Activated naive CD8-positive, alpha-beta T cell treated with anti-CD3 and anti-CD28 coated beads, Interleukin-2, amount 10 ng/mL, durations not matched to agents 7 days and 5 days (primary cell): ENCODE measurements around the gene SBNO2. TPM values are rescaled to one million over a fixed set of nuclear protein-coding genes. Genes with fewer than 3 reads are reported as not detected.

Experiments used
- ATAC-seq: fragments of 150-1000 bp; cut with Tn5 transposase; one replicate; pipeline ENCODE4 v1.10.0; 2021; ENCODE audit warnings: low read depth, moderate library complexity
- POLR2A ChIA-PET: fragments of 350-600 bp; sonication (Branson Sonifier 250); formaldehyde crosslinking; loops from one replicate; lab custom pipeline; 2021; ENCODE audit warnings: antibody characterized with exemption; lab: Charles Lee
- DNase-seq: peaks from one replicate; pipeline ENCODE4 v3.0.0; 2021
- H3K27ac Mint-ChIP-seq: one replicate; pipeline ENCODE4 v1.8.0; 2022; ENCODE audit warnings: mild to moderate bottlenecking, mixed read lengths
- H3K27me3 Mint-ChIP-seq: one replicate; pipeline ENCODE4 v1.8.0; 2022; ENCODE audit warnings: mild to moderate bottlenecking, moderate library complexity, mixed read lengths
- H3K36me3 Mint-ChIP-seq: one replicate; pipeline ENCODE4 v1.8.0; 2021; ENCODE audit warnings: mild to moderate bottlenecking, mixed read lengths
- H3K4me1 Mint-ChIP-seq: one replicate; pipeline ENCODE4 v1.8.0; 2021; ENCODE audit warnings: mixed read lengths
- H3K4me3 Mint-ChIP-seq: one replicate; pipeline ENCODE4 v1.8.0; 2022; ENCODE audit warnings: mild to moderate bottlenecking, moderate library complexity, mixed read lengths
- H3K9me3 Mint-ChIP-seq: one replicate; pipeline ENCODE4 v1.8.0; 2021; ENCODE audit warnings: mixed read lengths
- total RNA-seq, 2 experiments: library from RNA; stranded (reverse); gene quantifications; one replicate each; pipeline ENCODE4 v1.2.3, GENCODE V29; 2021

SBNO2 gene
- total RNA-seq, 2 experiments from 2014 or later, result 77.7 to 90.6 TPM

DNA sequence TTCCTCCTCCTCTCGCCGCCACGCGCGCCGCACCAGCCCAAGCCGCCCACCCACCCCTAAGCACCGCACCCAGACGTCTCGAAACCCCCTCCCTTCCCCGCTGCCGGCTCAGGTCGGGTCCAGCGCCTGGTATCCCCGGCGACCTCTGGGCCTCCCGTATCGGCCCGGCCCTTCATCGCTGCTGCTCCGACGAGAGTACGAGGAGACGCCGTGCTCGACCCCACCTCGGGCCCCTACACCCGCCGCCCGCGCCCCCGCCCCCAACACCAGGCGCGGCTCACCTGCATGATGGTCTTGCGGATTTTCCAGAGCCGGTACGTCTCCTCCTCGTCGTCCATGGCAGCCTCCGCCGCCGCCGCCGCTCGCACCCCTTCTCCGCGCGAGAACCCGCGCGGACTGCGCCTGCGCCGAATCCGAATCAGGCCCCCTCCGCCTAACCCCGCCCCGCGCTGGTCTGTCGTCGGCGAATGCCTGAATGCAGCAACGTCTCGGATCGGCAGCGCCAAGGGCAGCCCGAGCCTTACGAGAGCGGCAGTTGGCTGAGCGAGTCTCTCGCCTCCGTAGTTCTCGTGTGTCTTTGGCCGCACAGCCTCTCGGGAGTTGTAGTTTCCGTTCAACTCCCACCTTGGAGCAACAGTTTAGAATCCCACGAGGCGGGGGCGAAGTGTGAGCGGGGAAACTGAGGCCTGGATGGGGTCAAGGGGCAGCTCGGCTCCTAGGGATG is 78.9 kb downstream of the SBNO2 start, which contains the start of gene POLR2E:
Gene POLR2E (minus strand): TSS at position 398 of the 724 bp plus-strand sequence. CDS start 60 bp downstream, at position 338.
- peaks cover 17% of the 10 kb centered on the region for H3K36me3 Mint-ChIP-seq
- peak; percentile 89 for ATAC-seq
- DNase-seq, result peak; percentile 99
- peak within 1 kb of the TSS; percentile 86 for H3K4me3 Mint-ChIP-seq
- H3K9me3 Mint-ChIP-seq, result peaks cover 3% of the 10 kb centered on the region
- H3K4me1 Mint-ChIP-seq, result peaks cover 35% of the 10 kb centered on the region
- peak within 1 kb of the TSS; percentile 95 for H3K27ac Mint-ChIP-seq
- no peaks in the 10 kb centered on the region for H3K27me3 Mint-ChIP-seq
- POLR2A ChIA-PET, result interaction anchor here (1.0 to 2.5 kb wide), 8 partner anchors 13 to 179 kb away, joined by 3 to 12 read pairs (median 4); partner anchors contain the start of genes ARHGAP45, CIRBP and CNN2

DNA sequence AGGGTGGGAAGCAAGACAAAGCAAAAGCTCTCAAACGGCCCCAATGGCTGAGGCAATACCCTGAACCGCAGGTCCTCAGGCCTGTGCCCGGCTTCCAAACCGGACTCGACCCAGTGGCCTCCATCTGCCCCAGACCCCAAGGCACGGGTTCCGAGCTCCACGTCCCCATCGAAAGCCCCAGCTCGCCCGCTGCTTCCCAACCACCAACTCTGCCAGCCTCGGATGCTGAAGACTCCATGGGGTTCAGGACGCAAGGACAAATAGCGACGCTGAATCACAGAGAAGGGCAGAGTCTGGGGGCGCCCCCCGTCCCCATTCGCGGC is 79.5 kb downstream of the SBNO2 start:
- Mint-ChIP-seq H3K36me3 (peaks cover 15% of the 10 kb centered on the region), H3K9me3 (no peaks in the 10 kb centered on the region), H3K27ac (peak overlapping the region; percentile 95), H3K4me3 (peak overlapping the region; percentile 86), H3K27me3 (no peaks in the 10 kb centered on the region), H3K4me1 (peaks cover 35% of the 10 kb centered on the region)
- DNase-seq (no peak), ATAC-seq (no peak)
- POLR2A ChIA-PET, result interaction anchor here (1.2 to 2.5 kb wide), 7 partner anchors 12 to 179 kb away, joined by 3 to 12 read pairs (median 7); partner anchors contain the start of genes ARHGAP45 and CNN2

DNA sequence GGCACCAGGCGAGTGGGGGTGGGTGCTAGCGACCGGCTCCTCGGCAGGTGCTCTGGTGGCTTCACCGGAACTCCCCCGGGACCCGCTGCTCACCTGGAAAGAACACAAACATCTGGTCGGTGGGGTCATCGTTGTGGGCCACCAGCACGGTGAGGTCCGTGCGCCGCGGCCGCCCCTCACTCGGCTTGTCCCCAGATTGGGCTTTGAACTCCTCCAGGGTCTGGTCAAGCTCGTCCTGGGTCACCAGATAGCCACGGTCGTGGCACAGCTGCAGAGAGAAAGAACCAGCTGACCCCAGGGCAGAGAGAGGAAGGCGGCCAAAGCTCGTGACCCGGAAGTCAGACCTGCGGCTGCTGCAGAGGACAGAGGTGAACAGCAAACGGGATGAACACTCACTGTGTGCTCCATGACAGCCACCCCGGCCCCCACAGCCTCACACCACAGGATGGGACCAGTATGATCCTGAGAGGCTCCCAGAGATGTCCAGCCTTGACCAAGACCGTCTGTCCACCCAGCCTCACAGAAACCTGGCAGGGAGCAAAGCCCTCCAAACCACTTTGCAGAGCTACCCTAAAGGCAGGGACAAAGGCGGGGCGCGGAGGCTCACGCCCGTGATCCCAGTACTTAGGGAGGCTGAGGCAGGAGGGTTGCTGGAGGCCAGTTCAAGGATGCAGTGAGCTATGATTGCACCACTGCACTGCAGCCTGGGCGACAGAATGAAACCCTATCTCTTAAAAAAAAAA is 80.1 kb downstream of the SBNO2 start:
- Mint-ChIP-seq H3K4me1 (peaks cover 34% of the 10 kb centered on the region), H3K27me3 (no peaks in the 10 kb centered on the region), H3K4me3 (peak overlapping the region; percentile 86), H3K36me3 (peaks cover 15% of the 10 kb centered on the region), H3K27ac (peak overlapping the region; percentile 95), H3K9me3 (no peaks in the 10 kb centered on the region)
- no peak for DNase-seq
- POLR2A ChIA-PET, result interaction anchor here (1.2 to 2.5 kb wide), 8 partner anchors 9 to 180 kb away, joined by 3 to 12 read pairs (median 7); partner anchors contain the start of genes ARHGAP45 and CNN2
- no peak for ATAC-seq

GRCh38 chr19:1093330-1093729 is 80.7 kb downstream of the SBNO2 start:
- H3K27me3 Mint-ChIP-seq, result no peaks in the 10 kb centered on the region
- H3K4me3 Mint-ChIP-seq, result peak overlapping the region; percentile 86
- H3K27ac Mint-ChIP-seq, result peak overlapping the region; percentile 69
- no peak for ATAC-seq
- POLR2A ChIA-PET, result interaction anchor here (0.7 to 2.5 kb wide), 5 partner anchors 8 to 500 kb away, joined by 3 to 12 read pairs (median 7); no protein-coding TSS in a partner anchor
- peaks cover 12% of the 10 kb centered on the region for H3K36me3 Mint-ChIP-seq
- H3K4me1 Mint-ChIP-seq, result peaks cover 32% of the 10 kb centered on the region
- no peaks in the 10 kb centered on the region for H3K9me3 Mint-ChIP-seq
- DNase-seq, result no peak

GRCh38 chr19:1091544-1092175 is 82.4 kb downstream of the SBNO2 start:
- Mint-ChIP-seq H3K9me3 (no peaks in the 10 kb centered on the region), H3K4me3 (no peak overlapping the region), H3K27me3 (no peaks in the 10 kb centered on the region), H3K27ac (peak overlapping the region; percentile 90), H3K36me3 (peaks cover 16% of the 10 kb centered on the region), H3K4me1 (peaks cover 39% of the 10 kb centered on the region)
- no peak for DNase-seq
- no peak for ATAC-seq
- POLR2A ChIA-PET, result interaction anchor here (0.9 to 17.6 kb wide), 6 partner anchors 18 to 178 kb away, joined by 3 to 644 read pairs (median 6); partner anchors contain the start of genes ARHGAP45, CIRBP, CNN2 and RNU6-2

GRCh38 chr19:1090731-1091543 is 83.1 kb downstream of the SBNO2 start:
- POLR2A ChIA-PET, result interaction anchor here (0.9 to 17.6 kb wide), 8 partner anchors 10 to 178 kb away, joined by 3 to 644 read pairs (median 4); partner anchors contain the start of genes ARHGAP45, CIRBP, CNN2 and RNU6-2
- peaks cover 37% of the 10 kb centered on the region for H3K4me1 Mint-ChIP-seq
- DNase-seq, result peak; percentile 57
- H3K36me3 Mint-ChIP-seq, result peaks cover 16% of the 10 kb centered on the region
- peak overlapping the region; percentile 54 for H3K4me3 Mint-ChIP-seq
- ATAC-seq, result peak; percentile 9
- H3K27me3 Mint-ChIP-seq, result no peaks in the 10 kb centered on the region
- no peaks in the 10 kb centered on the region for H3K9me3 Mint-ChIP-seq
- peak overlapping the region; percentile 90 for H3K27ac Mint-ChIP-seq

GRCh38 chr19:1089891-1090290 is 84.2 kb downstream of the SBNO2 start:
- Mint-ChIP-seq H3K27ac (peak overlapping the region; percentile 65), H3K4me1 (peaks cover 38% of the 10 kb centered on the region), H3K9me3 (no peaks in the 10 kb centered on the region), H3K4me3 (peak overlapping the region; percentile 49), H3K36me3 (peaks cover 18% of the 10 kb centered on the region), H3K27me3 (no peaks in the 10 kb centered on the region)
- POLR2A ChIA-PET, result interaction anchor here (0.7 to 17.6 kb wide), 12 partner anchors 12 to 179 kb away, joined by 3 to 644 read pairs (median 6); partner anchors contain the start of genes ABCA7, ARHGAP45, CIRBP and CNN2
- DNase-seq (peak; percentile 69), ATAC-seq (peak; percentile 57)

- Mint-ChIP-seq H3K9me3 (no peaks in the 10 kb centered on the region), H3K27ac (peak overlapping the region; percentile 65), H3K4me1 (peaks cover 43% of the 10 kb centered on the region), H3K36me3 (peaks cover 21% of the 10 kb centered on the region), H3K27me3 (no peaks in the 10 kb centered on the region), H3K4me3 (peak overlapping the region; percentile 8)
- DNase-seq (no peak), ATAC-seq (no peak)
- POLR2A ChIA-PET, result interaction anchor here (0.7 to 17.6 kb wide), 9 partner anchors 8 to 180 kb away, joined by 3 to 644 read pairs (median 8); partner anchors contain the start of genes ABCA7, ARHGAP45, CIRBP and CNN2
Measured at GRCh38 chr19:1089126-1089771, 84.8 kb downstream of the SBNO2 start.

DNA sequence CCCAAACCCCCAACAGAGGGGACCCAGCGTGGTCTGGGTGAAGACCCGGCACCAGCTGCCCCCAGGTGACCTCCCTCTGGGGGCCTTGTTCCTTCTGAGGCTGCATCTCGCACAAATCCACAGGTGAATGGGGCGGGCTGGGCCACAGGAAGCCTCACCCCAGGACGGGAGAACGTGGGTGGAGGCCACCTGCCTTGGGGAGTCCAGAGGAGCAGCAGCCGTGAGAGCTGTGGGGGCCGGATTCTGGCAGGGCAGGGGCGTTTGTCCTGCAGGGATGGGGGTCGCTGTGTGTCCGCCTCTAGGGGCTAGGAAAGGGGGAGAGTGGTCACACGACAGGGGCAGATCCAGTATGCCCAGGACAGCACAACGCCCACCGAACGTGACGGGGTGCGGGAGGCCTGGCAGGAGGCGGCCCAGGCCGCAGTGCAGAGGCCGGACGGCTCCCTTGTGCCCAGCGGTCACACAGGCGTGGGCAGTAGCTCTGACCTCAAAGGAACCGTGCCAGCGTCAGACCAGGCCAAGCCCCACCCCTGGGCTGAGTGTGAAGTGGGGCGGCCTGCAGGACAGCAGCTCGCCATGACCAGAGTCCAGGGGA is 85.6 kb downstream of the SBNO2 start:
- DNase-seq, result no peak
- no peaks in the 10 kb centered on the region for H3K27me3 Mint-ChIP-seq
- POLR2A ChIA-PET, result interaction anchor here (0.6 to 17.6 kb wide), 13 partner anchors 9 to 225 kb away, joined by 3 to 644 read pairs (median 5); partner anchors contain the start of genes ABCA7, ARHGAP45, CNN2 and RNU6-2
- peak overlapping the region; percentile 95 for H3K27ac Mint-ChIP-seq
- no peaks in the 10 kb centered on the region for H3K9me3 Mint-ChIP-seq
- H3K36me3 Mint-ChIP-seq, result peaks cover 20% of the 10 kb centered on the region
- ATAC-seq, result peak; percentile 8
- peak overlapping the region; percentile 76 for H3K4me3 Mint-ChIP-seq
- peaks cover 38% of the 10 kb centered on the region for H3K4me1 Mint-ChIP-seq

- peaks cover 34% of the 10 kb centered on the region for H3K4me1 Mint-ChIP-seq
- ATAC-seq, result peak; percentile 32
Measured at GRCh38 chr19:1087813-1088415, 86.2 kb downstream of the SBNO2 start.

DNA sequence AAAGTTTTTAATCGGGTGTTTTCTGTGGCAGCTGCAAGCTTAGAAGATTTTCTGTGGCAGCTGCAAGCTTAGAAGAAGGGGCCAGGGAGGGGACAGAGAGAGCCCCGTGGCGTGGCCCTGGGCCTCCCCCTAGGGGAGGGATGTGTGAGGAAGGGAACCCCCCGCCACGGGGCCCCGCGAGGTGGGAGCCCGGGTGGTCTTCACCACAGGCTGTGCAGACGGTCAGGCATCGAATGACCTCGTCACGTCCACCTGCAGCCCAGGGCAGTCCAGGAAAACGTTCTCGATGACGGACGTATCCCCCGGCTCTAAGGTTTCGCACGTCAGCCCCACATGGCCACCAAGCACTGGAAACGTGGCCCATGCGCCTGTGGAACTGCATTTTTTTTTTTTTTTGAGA is 87.5 kb downstream of the SBNO2 start:
- Mint-ChIP-seq H3K9me3 (no peaks in the 10 kb centered on the region), H3K27ac (no peak overlapping the region), H3K4me1 (peaks cover 37% of the 10 kb centered on the region), H3K36me3 (peaks cover 22% of the 10 kb centered on the region), H3K27me3 (no peaks in the 10 kb centered on the region), H3K4me3 (no peak overlapping the region)
- POLR2A ChIA-PET, result interaction anchor here (0.7 to 17.6 kb wide), 7 partner anchors 13 to 189 kb away, joined by 3 to 644 read pairs (median 13); partner anchors contain the start of genes ABCA7, ARHGAP45, CNN2 and FAM174C
- ATAC-seq, result no peak
- no peak for DNase-seq

More at GRCh38 chr19:1087813-1088415, 86.2 kb downstream of the SBNO2 start:
- POLR2A ChIA-PET, result interaction anchor here (0.6 to 17.6 kb wide), 12 partner anchors 10 to 224 kb away, joined by 3 to 644 read pairs (median 6); partner anchors contain the start of genes ABCA7, ARHGAP45, CNN2 and RNU6-2
- H3K27me3 Mint-ChIP-seq, result no peaks in the 10 kb centered on the region
- H3K36me3 Mint-ChIP-seq, result peaks cover 16% of the 10 kb centered on the region
- peak; percentile 71 for DNase-seq
- H3K4me3 Mint-ChIP-seq, result peak overlapping the region; percentile 76
- peak overlapping the region; percentile 95 for H3K27ac Mint-ChIP-seq
- H3K9me3 Mint-ChIP-seq, result no peaks in the 10 kb centered on the region
